Epithelial cell of esophagus (primary cell): ENCODE measurements around the gene FREM1.

ENCODE experiments used
- DNase-seq: peaks from one replicate; pipeline ENCODE4 v3.0.0; 2010; ENCODE audit warnings: low read depth
- H3K4me3 ChIP-seq: 2 replicates; pipeline ENCODE4 v1.5.1; 2011; ENCODE audit warnings: mild to moderate bottlenecking, low read length, control low read depth
- CTCF ChIP-seq: IDR thresholded peaks from 2 replicates; pipeline ENCODE4 v1.5.1; 2011; ENCODE audit warnings: low read depth, mild to moderate bottlenecking, low read length, control low read depth, inconsistent platforms; ENCODE audit not compliant: insufficient read depth; ENCODE audit errors: missing control alignments

FREM1 gene

GRCh38 chr9:14895806-14896205 is 14.4 kb downstream of the FREM1 start:
- DNase-seq = peak; percentile 77
- no peak overlapping the region for H3K4me3 ChIP-seq
- TF ChIP-seq CTCF = no peak

- no peak for TF ChIP-seq CTCF
- no peak for DNase-seq
- no peak overlapping the region for H3K4me3 ChIP-seq
Observed at GRCh38 chr9:14893280-14893679, 16.9 kb downstream of the FREM1 start.

DNA sequence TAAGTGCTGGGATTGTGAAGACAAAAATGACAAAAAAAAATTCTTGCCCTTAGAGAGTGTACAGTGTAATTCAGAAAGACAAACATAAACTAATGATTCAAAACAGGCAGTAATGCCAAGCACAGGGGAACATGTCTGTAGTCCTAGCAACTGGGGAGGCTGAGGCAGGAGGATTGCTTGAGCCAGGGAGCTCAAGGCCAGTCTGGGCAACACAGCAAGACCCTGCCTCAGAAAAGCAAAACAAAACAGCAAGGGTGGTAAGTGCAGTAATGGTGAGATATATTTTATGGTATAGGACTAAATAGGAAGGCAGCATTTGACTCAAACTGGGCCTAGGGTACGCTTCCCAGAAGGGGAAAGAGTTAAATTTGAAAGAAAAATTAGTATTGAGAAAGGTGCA is 18.9 kb downstream of the FREM1 start:
- no peak overlapping the region for H3K4me3 ChIP-seq
- TF ChIP-seq CTCF = no peak
- DNase-seq = no peak

DNA sequence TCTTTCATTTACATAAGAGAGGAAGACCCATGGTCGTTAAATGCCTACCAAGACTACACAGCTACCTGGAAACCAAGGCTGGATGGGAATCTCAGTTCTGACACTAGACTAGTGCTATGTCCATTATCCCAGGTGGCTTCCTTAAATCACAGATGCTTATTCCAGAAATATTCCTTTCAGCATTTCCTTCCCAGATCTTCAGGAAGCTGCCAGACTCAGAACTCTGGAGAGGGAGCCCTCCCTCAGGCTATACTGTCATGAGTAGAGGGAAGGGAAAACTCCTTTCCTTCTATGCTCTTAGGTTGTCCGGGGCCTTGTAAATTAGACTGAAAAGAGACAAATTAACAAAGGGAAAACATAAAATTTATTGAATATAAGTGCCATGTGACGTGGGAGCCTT is 20.8 kb downstream of the FREM1 start:
- no peak overlapping the region for H3K4me3 ChIP-seq
- TF ChIP-seq CTCF = no peak
- no peak for DNase-seq

DNA sequence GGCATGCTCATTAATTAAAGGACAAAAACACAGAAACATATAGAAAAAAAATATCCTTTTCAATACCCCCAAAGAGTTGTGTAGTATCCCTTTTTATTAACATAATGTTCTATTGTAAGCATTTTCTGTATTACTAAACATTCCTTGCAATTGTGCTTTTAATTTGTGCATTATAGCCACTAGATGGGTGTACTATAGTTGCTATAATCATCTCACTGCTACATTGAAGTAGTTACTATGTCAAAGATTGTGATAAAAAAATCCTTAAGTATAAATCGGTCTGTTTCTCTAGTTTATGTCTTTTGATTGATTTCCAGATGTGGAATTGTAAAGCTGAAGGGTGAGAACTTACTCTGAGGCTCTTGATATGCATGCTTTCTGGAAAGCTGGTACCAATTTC is 21.4 kb downstream of the FREM1 start:
- no peak for TF ChIP-seq CTCF
- no peak for DNase-seq
- no peak overlapping the region for H3K4me3 ChIP-seq

DNA sequence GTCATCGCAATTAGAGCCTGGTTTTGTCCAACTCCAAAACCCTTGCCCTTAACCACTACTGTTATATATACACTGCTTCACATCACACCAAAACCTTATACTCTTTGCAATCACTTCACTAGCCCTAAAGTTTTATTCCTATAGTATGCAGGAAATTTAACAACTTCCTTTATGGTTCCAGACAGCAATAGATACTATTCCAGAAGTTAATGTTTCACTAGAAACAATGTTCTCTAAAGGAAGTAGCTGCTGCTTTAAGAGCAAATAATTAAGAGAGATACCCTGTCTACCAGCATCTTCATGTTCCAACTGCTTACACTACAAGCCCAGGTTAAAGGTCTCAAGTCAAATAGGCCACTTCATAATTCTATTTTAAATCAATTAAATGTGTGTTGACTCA is 22.0 kb downstream of the FREM1 start:
- H3K4me3 ChIP-seq = no peak overlapping the region
- no peak for TF ChIP-seq CTCF
- DNase-seq = no peak

GRCh38 chr9:14887149-14887548 is 23.1 kb downstream of the FREM1 start:
- no peak overlapping the region for H3K4me3 ChIP-seq
- no peak for DNase-seq
- no peak for TF ChIP-seq CTCF
